Measurements from ENCODE around the gene JAZF1.

JAZF1 gene

GRCh38 chr7:28176645-28177044 lies 4.0 kb downstream of the JAZF1 start:
- H3K4me2 ChIP-seq, result no peak overlapping the region
- H2AFZ ChIP-seq (ENCODE audit: low read depth), result no peak overlapping the region
- no peak overlapping the region for H3K4me3 ChIP-seq (IDR thresholded peaks at IDR 0.05; ENCODE audit: insufficient read depth, low read depth, low read length)
- H4K20me1 ChIP-seq (ENCODE audit: insufficient read depth), result no peaks in the 10 kb centered on the region; the same call in 1 of the 2 replicates
- H3K36me3 ChIP-seq (ENCODE audit: insufficient read depth), result no peaks in the 10 kb centered on the region
- H3K27ac ChIP-seq, result no peak overlapping the region
- H3K79me2 ChIP-seq (ENCODE audit: insufficient read depth, low read depth), result peaks cover 46% of the 10 kb centered on the region
- peaks cover 47% of the 10 kb centered on the region for H3K4me1 ChIP-seq (ENCODE audit: low read depth, poor library complexity, severe bottlenecking)
- no peaks in the 10 kb centered on the region for H3K27me3 ChIP-seq (ENCODE audit: insufficient read depth, low read depth)
- TF ChIP-seq CTCF (conservative IDR thresholded peaks at IDR 0.05; ENCODE audit: low read depth, low read length), result no peak
- H3K9ac ChIP-seq, result no peak overlapping the region

- H3K4me3 ChIP-seq (IDR thresholded peaks at IDR 0.05; ENCODE audit: insufficient read depth, low read depth, low read length), result no peak overlapping the region
- no peak for TF ChIP-seq CTCF (conservative IDR thresholded peaks at IDR 0.05; ENCODE audit: low read depth, low read length)
- H3K27me3 ChIP-seq (ENCODE audit: insufficient read depth, low read depth), result no peaks in the 10 kb centered on the region
- no peaks in the 10 kb centered on the region for H3K36me3 ChIP-seq (ENCODE audit: insufficient read depth)
- H3K4me1 ChIP-seq (ENCODE audit: low read depth, poor library complexity, severe bottlenecking), result peaks cover 47% of the 10 kb centered on the region
- H2AFZ ChIP-seq (ENCODE audit: low read depth), result no peak overlapping the region
- no peaks in the 10 kb centered on the region; the same call in 1 of the 2 replicates for H4K20me1 ChIP-seq (ENCODE audit: insufficient read depth)
- H3K79me2 ChIP-seq (ENCODE audit: insufficient read depth, low read depth), result peaks cover 50% of the 10 kb centered on the region
- H3K27ac ChIP-seq, result no peak overlapping the region
- H3K4me2 ChIP-seq, result no peak overlapping the region
- no peak overlapping the region for H3K9ac ChIP-seq
Measured at GRCh38 chr7:28176174-28176573, 4.4 kb downstream of the JAZF1 start.

- Histone ChIP-seq H3K9ac (no peak overlapping the region), H2AFZ (ENCODE audit: low read depth) (no peak overlapping the region), H3K27me3 (ENCODE audit: insufficient read depth, low read depth) (no peaks in the 10 kb centered on the region), H3K4me1 (ENCODE audit: low read depth, poor library complexity, severe bottlenecking) (peaks cover 54% of the 10 kb centered on the region), H3K79me2 (ENCODE audit: insufficient read depth, low read depth) (peaks cover 53% of the 10 kb centered on the region), H3K36me3 (ENCODE audit: insufficient read depth) (no peaks in the 10 kb centered on the region), H3K4me2 (no peak overlapping the region), H4K20me1 (ENCODE audit: insufficient read depth) (no peaks in the 10 kb centered on the region; the same call in 1 of the 2 replicates), H3K27ac (no peak overlapping the region), H3K4me3 (IDR thresholded peaks at IDR 0.05; ENCODE audit: insufficient read depth, low read depth, low read length) (no peak overlapping the region)
- TF ChIP-seq CTCF (conservative IDR thresholded peaks at IDR 0.05; ENCODE audit: low read depth, low read length), result no peak
Measured at GRCh38 chr7:28174901-28175661, 5.5 kb downstream of the JAZF1 start.

GRCh38 chr7:28174442-28174841 lies 6.2 kb downstream of the JAZF1 start:
- no peak for TF ChIP-seq CTCF (conservative IDR thresholded peaks at IDR 0.05; ENCODE audit: low read depth, low read length)
- H3K79me2 ChIP-seq (ENCODE audit: insufficient read depth, low read depth), result peaks cover 58% of the 10 kb centered on the region
- H3K27ac ChIP-seq, result no peak overlapping the region
- no peak overlapping the region for H3K4me2 ChIP-seq
- no peaks in the 10 kb centered on the region; the same call in 1 of the 2 replicates for H4K20me1 ChIP-seq (ENCODE audit: insufficient read depth)
- H3K36me3 ChIP-seq (ENCODE audit: insufficient read depth), result no peaks in the 10 kb centered on the region
- H3K4me1 ChIP-seq (ENCODE audit: low read depth, poor library complexity, severe bottlenecking), result peaks cover 60% of the 10 kb centered on the region
- H3K9ac ChIP-seq, result no peak overlapping the region
- H2AFZ ChIP-seq (ENCODE audit: low read depth), result no peak overlapping the region
- no peak overlapping the region for H3K4me3 ChIP-seq (IDR thresholded peaks at IDR 0.05; ENCODE audit: insufficient read depth, low read depth, low read length)
- H3K27me3 ChIP-seq (ENCODE audit: insufficient read depth, low read depth), result no peaks in the 10 kb centered on the region
